ENCODE data around the gene NEGR1. TPM values are rescaled to one million over a fixed set of nuclear protein-coding genes. Genes with fewer than 3 reads are reported as not detected.

Gene NEGR1
- total and polyA plus RNA-seq, 9 of the 15 experiments (the other 6 are each of a cell fraction or from before 2014, with no cell fraction given), result not detected

GRCh38 chr1:71850936-71851335, 431.4 kb downstream of the NEGR1 start (continued):
- TF ChIP-seq, protein P1, sequence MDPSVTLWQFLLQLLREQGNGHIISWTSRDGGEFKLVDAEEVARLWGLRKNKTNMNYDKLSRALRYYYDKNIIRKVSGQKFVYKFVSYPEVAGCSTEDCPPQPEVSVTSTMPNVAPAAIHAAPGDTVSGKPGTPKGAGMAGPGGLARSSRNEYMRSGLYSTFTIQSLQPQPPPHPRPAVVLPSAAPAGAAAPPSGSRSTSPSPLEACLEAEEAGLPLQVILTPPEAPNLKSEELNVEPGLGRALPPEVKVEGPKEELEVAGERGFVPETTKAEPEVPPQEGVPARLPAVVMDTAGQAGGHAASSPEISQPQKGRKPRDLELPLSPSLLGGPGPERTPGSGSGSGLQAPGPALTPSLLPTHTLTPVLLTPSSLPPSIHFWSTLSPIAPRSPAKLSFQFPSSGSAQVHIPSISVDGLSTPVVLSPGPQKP (CRISPR knock-in tag; IDR thresholded peaks at IDR 0.05), result no peak

- Histone ChIP-seq H3K4me2 (ENCODE audit: insufficient read depth, low read length) (no peak overlapping the region), H3K79me2 (ENCODE audit: control insufficient read depth, insufficient read depth, low read length) (no peaks in the 10 kb centered on the region), H3K9me1 (ENCODE audit: control insufficient read depth, insufficient read depth, low read length) (no peaks in the 10 kb centered on the region), H3K9ac (ENCODE audit: insufficient read depth in 1 of 2, low read depth in 2 of 2, low read length in 2 of 2) (no peak overlapping the region), H3K27me3 (ENCODE audit: control insufficient read depth in 2 of 2, insufficient read depth in 2 of 2, low read length in 2 of 2) (no peaks in the 10 kb centered on the region), H2AFZ (ENCODE audit: low read depth, low read length) (no peak overlapping the region), H3K9me3 (replicated peaks; ENCODE audit: control insufficient read depth, insufficient read depth, low read depth, low read length) (no peaks in the 10 kb centered on the region), H3K27ac (ENCODE audit: extremely low read depth, low read depth, low read length) (no peak overlapping the region), H3K4me1 (replicated peaks in 1 of 2; ENCODE audit: control insufficient read depth in 2 of 2, insufficient read depth in 2 of 2, low read length in 2 of 2) (no peaks in the 10 kb centered on the region), H4K20me1 (replicated peaks; ENCODE audit: control insufficient read depth, insufficient read depth, low read length) (no peaks in the 10 kb centered on the region), H3K36me3 (ENCODE audit: control insufficient read depth, insufficient read depth, low read length) (no peaks in the 10 kb centered on the region), H3K4me3 (no peak overlapping the region)
- TF ChIP-seq CC2D1A (IDR thresholded peaks at IDR 0.05) (no peak), NFATC3 (IDR thresholded peaks at IDR 0.05) (no peak), PRMT5 (CRISPR knock-in tag; IDR thresholded peaks at IDR 0.05) (no peak), MTA2 (IDR thresholded peaks at IDR 0.05; ENCODE audit: low read depth) (no peak), ZNF561 (CRISPR knock-in tag; conservative IDR thresholded peaks at IDR 0.05) (no peak), RUNX1 (IDR thresholded peaks at IDR 0.05; ENCODE audit: low read depth) (no peak), ZNF764 (CRISPR knock-in tag; IDR thresholded peaks at IDR 0.05; ENCODE audit: low read depth) (no peak)
- no TSS peak for BruUV-seq (replicated peaks)
- in situ Hi-C loops (cut with MboI) (no loop called here), intact Hi-C loops (cut with micrococcal nuclease) (no loop called here)
- ChIA-PET POLR2A (no interaction called here), CTCF (ENCODE audit: low intra/inter-chr PET ratio) (no interaction called here)
- DNase-seq (ENCODE audit: extremely low read depth in 1 of 4, low spot score in 3 of 4) (no peak), ATAC-seq (no peak), FAIRE-seq (no peak)
These were observed 431.8 kb downstream of the NEGR1 start for GRCh38 chr1:71850515-71850914.
